ENCODE results near the gene PRDM10.
A peak's percentile ranks its signal among the peaks of the same experiment; 100 is the strongest.

The PRDM10 gene

DNA sequence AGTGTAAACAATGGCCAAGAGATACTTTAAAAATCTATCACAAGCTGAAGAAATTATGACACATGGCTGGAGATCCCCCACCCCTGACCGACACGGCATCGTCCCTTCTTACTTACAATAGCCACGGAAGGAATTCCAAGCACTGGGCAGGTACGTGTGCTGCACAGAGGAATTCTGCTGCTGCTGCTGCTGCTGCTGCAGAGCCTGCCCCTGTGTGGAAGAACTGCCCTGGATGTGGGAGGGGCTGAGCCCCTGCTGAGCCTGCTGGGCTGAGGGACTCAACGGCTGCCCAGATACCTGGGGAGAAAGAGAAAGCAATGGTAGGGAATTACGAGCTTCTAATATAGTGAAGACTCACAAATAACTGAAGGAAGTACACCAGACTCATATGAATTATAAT is 92.3 kb downstream of the PRDM10 start:
- FAIRE-seq (no peak), DNase-seq (ENCODE audit: insufficient read length, low spot score) (no peak)
- TF ChIP-seq TAF1 (IDR thresholded peaks at IDR 0.05; ENCODE audit: low read depth, low read length) (no peak), POLR2AphosphoS5 (IDR thresholded peaks at IDR 0.05; ENCODE audit: low read depth, low read length) (no peak), POLR2A (IDR thresholded peaks at IDR 0.05; ENCODE audit: low read depth, low read length) (no peak), SPI1 (IDR thresholded peaks at IDR 0.05; ENCODE audit: low read depth, low read length) (no peak), PAX5 (IDR thresholded peaks at IDR 0.05; ENCODE audit: insufficient read depth, low read length, severe bottlenecking) (no peak), POU2F2 (IDR thresholded peaks at IDR 0.05; ENCODE audit: low read depth, low read length) (no peak)

DNA sequence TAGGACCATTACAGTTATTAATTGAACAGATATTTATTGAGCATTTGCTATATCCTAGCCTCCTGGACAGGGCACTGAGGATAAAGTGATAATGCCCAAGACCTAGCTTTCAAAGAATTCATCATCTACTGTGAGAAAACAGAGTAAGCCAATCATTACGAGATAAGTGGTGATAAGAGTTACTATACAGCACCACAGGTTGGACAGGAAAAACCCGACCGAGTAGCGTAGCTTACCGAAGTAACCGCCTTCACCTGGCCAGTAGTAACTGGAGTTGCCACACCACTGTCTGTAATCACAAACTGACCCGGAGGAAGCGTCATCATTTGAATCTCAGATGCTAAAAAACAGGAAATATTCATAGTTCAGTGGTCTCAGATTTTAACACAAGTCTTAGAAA is 97.2 kb downstream of the PRDM10 start:
- FAIRE-seq: no peak

DNA sequence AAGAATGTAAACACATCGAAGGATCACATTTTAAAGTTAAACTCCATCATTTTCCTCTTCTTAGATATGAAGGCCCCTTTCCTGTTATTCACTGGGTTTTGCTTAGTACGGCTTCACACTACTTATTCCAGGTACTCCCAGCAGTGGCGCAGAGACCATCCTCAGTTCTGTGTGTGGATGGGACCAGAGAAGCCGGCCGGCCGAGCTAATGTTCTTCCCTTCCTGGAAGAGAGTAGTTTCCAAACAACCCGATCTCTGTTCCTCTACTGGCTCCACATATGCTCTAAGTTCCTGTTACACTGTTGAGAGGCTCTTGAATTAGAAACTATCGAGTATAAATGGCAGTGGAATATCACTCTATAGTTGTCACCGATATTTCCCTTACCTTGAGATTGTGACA is 106.6 kb downstream of the PRDM10 start:
- no peak for TF ChIP-seq TAF1 (IDR thresholded peaks at IDR 0.05; ENCODE audit: low read depth, low read length)
- TF ChIP-seq POLR2A (IDR thresholded peaks at IDR 0.05; ENCODE audit: low read depth, low read length): no peak
- no peak for DNase-seq (ENCODE audit: insufficient read length, low spot score)
- no peak for FAIRE-seq

More for the DNA sequence above, 97.2 kb downstream of the PRDM10 start:
- DNase-seq (ENCODE audit: insufficient read length, low spot score): no peak
- TF ChIP-seq PAX5 (IDR thresholded peaks at IDR 0.05; ENCODE audit: insufficient read depth, low read length, severe bottlenecking): no peak
- no peak for TF ChIP-seq POLR2A (IDR thresholded peaks at IDR 0.05; ENCODE audit: low read depth, low read length)

- FAIRE-seq: peak; percentile 90
These were observed 107.3 kb downstream of the PRDM10 start, which contains the start of gene NFRKB for GRCh38 chr11:129895126-129896041. TSS of gene NFRKB (minus strand) at chr11:129895578. CDS start at chr11:129892849, 2,729 bp downstream.

DNA sequence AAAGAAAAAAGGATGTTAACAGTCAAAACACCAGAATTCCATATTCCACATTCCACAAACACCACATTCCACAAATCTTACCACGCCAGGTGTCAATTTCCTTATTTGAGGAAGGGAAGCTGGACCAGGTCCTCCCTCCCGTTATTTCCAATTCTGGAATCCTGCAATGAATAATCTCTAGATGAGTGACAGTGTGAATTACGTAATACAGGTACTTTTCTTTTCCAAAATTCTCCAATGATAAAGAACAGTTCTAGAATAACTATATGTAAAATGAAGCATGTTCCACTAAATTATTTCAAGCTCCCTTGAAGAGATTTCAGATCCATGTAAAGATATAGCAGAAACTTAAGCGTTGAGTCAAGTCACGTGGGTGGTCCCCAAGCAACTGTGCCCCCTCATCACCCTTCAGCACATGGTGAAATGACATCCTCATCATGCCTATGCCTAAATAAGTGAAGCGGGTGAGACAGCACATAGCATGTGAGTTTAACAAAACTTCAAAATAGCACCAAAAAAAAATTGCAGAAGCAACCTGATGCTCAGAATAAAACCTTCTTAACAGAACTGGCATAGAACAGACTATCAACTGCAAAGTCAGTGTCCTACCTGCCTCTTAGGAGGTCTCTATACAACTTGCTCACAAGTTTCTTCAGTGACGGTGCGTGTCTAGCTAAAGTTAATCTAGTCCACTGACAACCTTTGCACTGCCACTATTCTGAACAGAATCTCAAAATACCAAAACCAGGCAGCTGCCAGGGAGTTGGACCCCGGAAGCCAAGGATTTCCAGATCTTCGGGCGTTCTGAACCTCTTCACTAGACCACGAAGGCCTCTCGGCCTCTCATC is 108.1 kb downstream of the PRDM10 start:
- no peak for TF ChIP-seq POU2F2 (IDR thresholded peaks at IDR 0.05; ENCODE audit: low read depth, low read length)
- TF ChIP-seq POLR2AphosphoS5 (IDR thresholded peaks at IDR 0.05; ENCODE audit: low read depth, low read length): no peak
- no peak for TF ChIP-seq TAF1 (IDR thresholded peaks at IDR 0.05; ENCODE audit: low read depth, low read length)
- TF ChIP-seq SPI1 (IDR thresholded peaks at IDR 0.05; ENCODE audit: low read depth, low read length): no peak
- TF ChIP-seq POLR2A (IDR thresholded peaks at IDR 0.05; ENCODE audit: low read depth, low read length): no peak
- no peak for TF ChIP-seq PAX5 (IDR thresholded peaks at IDR 0.05; ENCODE audit: insufficient read depth, low read length, severe bottlenecking)
- DNase-seq (ENCODE audit: insufficient read length, low spot score) (peak; percentile 15), FAIRE-seq (no peak)

More at GRCh38 chr11:129895126-129896041, 107.3 kb downstream of the PRDM10 start, which contains the start of gene NFRKB:
- TF ChIP-seq PAX5 (IDR thresholded peaks at IDR 0.05; ENCODE audit: insufficient read depth, low read length, severe bottlenecking) (no peak), POLR2A (IDR thresholded peaks at IDR 0.05; ENCODE audit: low read depth, low read length) (peak; percentile 27; the same call in 1 of the 2 replicates)
- peak; percentile 97 for DNase-seq (ENCODE audit: insufficient read length, low spot score)

- no peak for DNase-seq (ENCODE audit: insufficient read length, low spot score)
- TF ChIP-seq POLR2AphosphoS5 (IDR thresholded peaks at IDR 0.05; ENCODE audit: low read depth, low read length) (no peak), POLR2A (IDR thresholded peaks at IDR 0.05; ENCODE audit: low read depth, low read length) (no peak), SPI1 (IDR thresholded peaks at IDR 0.05; ENCODE audit: low read depth, low read length) (no peak), POU2F2 (IDR thresholded peaks at IDR 0.05; ENCODE audit: low read depth, low read length) (no peak), PAX5 (IDR thresholded peaks at IDR 0.05; ENCODE audit: insufficient read depth, low read length, severe bottlenecking) (no peak), TAF1 (IDR thresholded peaks at IDR 0.05; ENCODE audit: low read depth, low read length) (no peak)
- FAIRE-seq: no peak
These were observed 114.2 kb downstream of the PRDM10 start for GRCh38 chr11:129888451-129888850.

DNA sequence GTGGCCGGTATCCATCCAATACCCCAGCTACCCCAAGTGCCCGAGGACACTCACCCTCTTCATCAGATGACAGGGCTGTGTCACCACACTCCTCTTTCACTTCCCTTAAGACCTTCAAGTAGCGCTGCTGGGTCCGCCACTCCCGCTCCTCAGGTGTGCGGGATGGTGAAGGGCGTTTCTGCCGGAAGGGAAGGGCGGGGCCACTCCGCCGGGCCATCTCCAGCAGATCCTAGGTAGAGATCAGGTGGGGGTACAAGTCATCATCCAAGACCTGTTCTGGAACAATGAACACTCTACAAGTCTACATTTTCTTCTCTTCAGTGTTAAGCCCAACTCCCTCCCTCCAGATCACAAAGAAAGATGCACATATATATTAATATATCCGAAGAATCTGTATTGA is 117.3 kb downstream of the PRDM10 start:
- DNase-seq (ENCODE audit: insufficient read length, low spot score) (no peak), FAIRE-seq (no peak)
- TF ChIP-seq TAF1 (IDR thresholded peaks at IDR 0.05; ENCODE audit: low read depth, low read length): no peak
- no peak for TF ChIP-seq PAX5 (IDR thresholded peaks at IDR 0.05; ENCODE audit: insufficient read depth, low read length, severe bottlenecking)
- TF ChIP-seq POLR2AphosphoS5 (IDR thresholded peaks at IDR 0.05; ENCODE audit: low read depth, low read length): no peak

- DNase-seq (ENCODE audit: insufficient read length, low spot score) (no peak), FAIRE-seq (no peak)
- TF ChIP-seq PAX5 (IDR thresholded peaks at IDR 0.05; ENCODE audit: insufficient read depth, low read length, severe bottlenecking) (no peak), POU2F2 (IDR thresholded peaks at IDR 0.05; ENCODE audit: low read depth, low read length) (no peak), SPI1 (IDR thresholded peaks at IDR 0.05; ENCODE audit: low read depth, low read length) (no peak), TAF1 (IDR thresholded peaks at IDR 0.05; ENCODE audit: low read depth, low read length) (no peak), POLR2AphosphoS5 (IDR thresholded peaks at IDR 0.05; ENCODE audit: low read depth, low read length) (no peak), POLR2A (IDR thresholded peaks at IDR 0.05; ENCODE audit: low read depth, low read length) (no peak)
These were observed 118.1 kb downstream of the PRDM10 start for GRCh38 chr11:129884581-129884980.

- no peak for TF ChIP-seq PAX5 (IDR thresholded peaks at IDR 0.05; ENCODE audit: insufficient read depth, low read length, severe bottlenecking)
- TF ChIP-seq POLR2AphosphoS5 (IDR thresholded peaks at IDR 0.05; ENCODE audit: low read depth, low read length): no peak
- DNase-seq (ENCODE audit: insufficient read length, low spot score) (peak; percentile 50), FAIRE-seq (peak; percentile 66)
These were observed 121.0 kb downstream of the PRDM10 start for GRCh38 chr11:129881570-129882170.
